Neural progenitor cell (in vitro differentiated cells): ENCODE results near the gene HSPB1. TPM values are rescaled to one million over a fixed set of nuclear protein-coding genes. Genes with fewer than 3 reads are reported as not detected.

Experiments used
- DNase-seq: peaks from one replicate; pipeline ENCODE4 v3.0.0-alpha.2; 2016; ENCODE audit warnings: low spot score
- H2AFZ ChIP-seq: fragments of 200-600 bp; sonication (generic); replicated peaks from 2 replicates; pipeline ENCODE4 v1.6.1; 2016; ENCODE audit warnings: antibody characterized with exemption
- H3F3A ChIP-seq: fragments of 200-600 bp; sonication (generic); 2 replicates; pipeline ENCODE4 v1.6.1; 2016; ENCODE audit warnings: antibody characterized with exemption, low read depth
- H3K27ac ChIP-seq: fragments of 200-600 bp; sonication (generic); 2 replicates; pipeline ENCODE4 v1.5.1; 2016; ENCODE audit warnings: mild to moderate bottlenecking
- H3K27me3 ChIP-seq: fragments of 200-600 bp; sonication (generic); 2 replicates; pipeline ENCODE4 v1.6.1; 2016; ENCODE audit warnings: mild to moderate bottlenecking, moderate library complexity
- H3K36me3 ChIP-seq: fragments of 200-600 bp; sonication (generic); 2 replicates; pipeline ENCODE4 v1.5.1; 2016
- H3K4me1 ChIP-seq: fragments of 200-600 bp; sonication (generic); 2 replicates; pipeline ENCODE4 v1.6.1; 2016; ENCODE audit warnings: mixed run types
- H3K4me2 ChIP-seq: fragments of 200-600 bp; sonication (generic); 2 replicates; pipeline ENCODE4 v1.6.1; 2016
- H3K4me3 ChIP-seq: fragments of 200-600 bp; sonication (generic); 2 replicates; pipeline ENCODE4 v1.5.1; 2016
- H3K79me2 ChIP-seq: fragments of 200-600 bp; sonication (generic); 2 replicates; pipeline ENCODE4 v1.6.1; 2016; ENCODE audit warnings: low read depth
- H3K9ac ChIP-seq: fragments of 200-600 bp; sonication (generic); 2 replicates; pipeline ENCODE4 v1.6.1; 2016
- H3K9me3 ChIP-seq: fragments of 200-600 bp; sonication (generic); 2 replicates; pipeline ENCODE4 v1.5.1; 2016; ENCODE audit warnings: low read depth
- H4K20me1 ChIP-seq: fragments of 200-600 bp; sonication (generic); 2 replicates; pipeline ENCODE4 v1.6.1; 2016; ENCODE audit warnings: low read depth
- H3K27ac Mint-ChIP-seq: 3 replicates; pipeline ENCODE4 v1.8.0; 2021; ENCODE audit warnings: mixed read lengths
- H3K27me3 Mint-ChIP-seq: 2 replicates; pipeline ENCODE4 v1.8.0; 2022; ENCODE audit warnings: low read depth, mild to moderate bottlenecking, inconsistent platforms, moderate library complexity, mixed read lengths; ENCODE audit not compliant: insufficient read depth
- H3K36me3 Mint-ChIP-seq: 3 replicates; pipeline ENCODE4 v1.8.0; 2021; ENCODE audit warnings: mixed read lengths
- H3K4me1 Mint-ChIP-seq: 3 replicates; pipeline ENCODE4 v1.8.0; 2021; ENCODE audit warnings: mixed read lengths
- H3K4me3 Mint-ChIP-seq: 3 replicates; pipeline ENCODE4 v1.8.0; 2021; ENCODE audit warnings: mild to moderate bottlenecking, moderate library complexity, mixed read lengths
- H3K9me3 Mint-ChIP-seq: 3 replicates; pipeline ENCODE4 v1.8.0; 2020; ENCODE audit warnings: mixed read lengths
- CTCF ChIP-seq: fragments of 200-600 bp; sonication (generic); IDR thresholded peaks from 2 replicates; pipeline ENCODE4 v1.5.1; 2017; ENCODE audit warnings: antibody characterized with exemption, mild to moderate bottlenecking
- EZH2 ChIP-seq: fragments of 200-600 bp; sonication (generic); IDR thresholded peaks from 2 replicates; pipeline ENCODE4 v1.6.1; 2017; ENCODE audit warnings: antibody characterized with exemption, mild to moderate bottlenecking, moderate library complexity
- EZH2phosphoT487 ChIP-seq: fragments of 200-600 bp; sonication (generic); IDR thresholded peaks from 2 replicates; pipeline ENCODE4 v1.6.1; 2017; ENCODE audit warnings: antibody characterized with exemption
- total RNA-seq: library from RNA; depleted of rRNA; stranded (reverse); fragments of >200 nt; gene quantifications from 2 replicates; pipeline ENCODE4 v1.2.3, GENCODE V29; 2015; ENCODE audit warnings: low replicate concordance

The HSPB1 gene
- total RNA-seq, 1 donor from 2014 or later = 9.7 TPM

DNA sequence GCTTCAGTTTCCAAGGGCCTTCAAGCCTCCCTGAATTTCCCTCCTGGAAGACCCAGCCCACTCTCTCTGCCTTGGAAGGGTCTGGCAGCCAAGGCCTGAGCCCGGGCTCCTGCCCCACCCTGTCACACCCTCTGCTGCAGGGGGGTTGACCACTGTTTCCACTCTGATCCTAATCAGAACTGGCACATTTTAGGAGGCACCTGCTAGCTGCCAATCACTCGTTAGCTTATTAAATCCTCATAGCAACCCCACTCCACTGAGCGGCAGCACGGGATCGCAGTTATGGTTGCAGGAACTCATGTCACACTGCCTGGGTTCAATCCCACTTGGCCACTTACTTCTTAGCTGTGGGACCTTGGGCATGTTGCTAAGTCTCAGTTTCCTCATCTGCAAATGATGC, 12.9 kb downstream of the HSPB1 start:
- TF ChIP-seq EZH2phosphoT487 (no peak), EZH2 (no peak), CTCF (no peak)
- H3K27me3 ChIP-seq = no peaks in the 10 kb centered on the region
- H3K27ac Mint-ChIP-seq = no peak overlapping the region
- peaks cover 24% of the 10 kb centered on the region for H3K4me1 Mint-ChIP-seq
- no peaks in the 10 kb centered on the region for H3K36me3 ChIP-seq
- H2AFZ ChIP-seq = no peak overlapping the region
- no peaks in the 10 kb centered on the region for H3K9me3 Mint-ChIP-seq
- H3K79me2 ChIP-seq = peaks cover 14% of the 10 kb centered on the region
- H3F3A ChIP-seq = peaks cover 35% of the 10 kb centered on the region
- H3K4me3 Mint-ChIP-seq = no peak overlapping the region
- peaks cover 16% of the 10 kb centered on the region for H3K27me3 Mint-ChIP-seq
- no peak for DNase-seq
- no peaks in the 10 kb centered on the region for H3K9me3 ChIP-seq
- H3K4me3 ChIP-seq = no peak overlapping the region
- H3K27ac ChIP-seq = no peak overlapping the region
- H4K20me1 ChIP-seq = peaks cover 12% of the 10 kb centered on the region
- H3K4me1 ChIP-seq = peaks cover 15% of the 10 kb centered on the region
- H3K4me2 ChIP-seq = no peak overlapping the region
- no peaks in the 10 kb centered on the region for H3K36me3 Mint-ChIP-seq
- no peak overlapping the region for H3K9ac ChIP-seq

GRCh38 chr7:76316984-76317781, 14.7 kb downstream of the HSPB1 start:
- no peak for TF ChIP-seq CTCF
- no peak for TF ChIP-seq EZH2phosphoT487
- peaks cover 16% of the 10 kb centered on the region for H3K27me3 Mint-ChIP-seq
- H3K4me1 Mint-ChIP-seq = peaks cover 20% of the 10 kb centered on the region

GRCh38 chr7:76317782-76318487, 15.5 kb downstream of the HSPB1 start:
- Histone ChIP-seq H3K9ac (peak overlapping the region; percentile 51), H3K4me2 (peak overlapping the region; percentile 77), H3K27me3 (no peaks in the 10 kb centered on the region), H3K4me1 (peaks cover 15% of the 10 kb centered on the region), H4K20me1 (peaks cover 12% of the 10 kb centered on the region), H3K36me3 (no peaks in the 10 kb centered on the region), H3K4me3 (peak overlapping the region; percentile 56), H3K79me2 (peaks cover 14% of the 10 kb centered on the region), H3K9me3 (no peaks in the 10 kb centered on the region), H3K27ac (peak overlapping the region; percentile 90), H3F3A (peaks cover 55% of the 10 kb centered on the region), H2AFZ (peak overlapping the region; percentile 44)
- H3K27me3 Mint-ChIP-seq = peaks cover 15% of the 10 kb centered on the region
- peak; percentile 99 for DNase-seq
- H3K36me3 Mint-ChIP-seq = peaks cover 7% of the 10 kb centered on the region
- no peaks in the 10 kb centered on the region for H3K9me3 Mint-ChIP-seq
- peak overlapping the region; percentile 98 for H3K27ac Mint-ChIP-seq
- TF ChIP-seq EZH2phosphoT487 (no peak), CTCF (no peak), EZH2 (no peak)
- peak overlapping the region; percentile 90 for H3K4me3 Mint-ChIP-seq
- peaks cover 20% of the 10 kb centered on the region for H3K4me1 Mint-ChIP-seq

More at GRCh38 chr7:76316984-76317781, 14.7 kb downstream of the HSPB1 start:
- Mint-ChIP-seq H3K4me3 (peak overlapping the region; percentile 90), H3K27ac (peak overlapping the region; percentile 98), H3K9me3 (no peaks in the 10 kb centered on the region), H3K36me3 (peaks cover 7% of the 10 kb centered on the region)
- Histone ChIP-seq H4K20me1 (peaks cover 12% of the 10 kb centered on the region), H3K4me3 (peak overlapping the region; percentile 8), H3K4me1 (peaks cover 15% of the 10 kb centered on the region), H3K9ac (no peak overlapping the region), H3K79me2 (peaks cover 14% of the 10 kb centered on the region), H3F3A (peaks cover 49% of the 10 kb centered on the region), H2AFZ (no peak overlapping the region), H3K9me3 (no peaks in the 10 kb centered on the region), H3K27me3 (no peaks in the 10 kb centered on the region), H3K36me3 (no peaks in the 10 kb centered on the region), H3K4me2 (peak overlapping the region; percentile 56), H3K27ac (peak overlapping the region; percentile 73)
- no peak for DNase-seq
